Spleen (tissue), 11 donors: ENCODE results near the gene CNKSR3. TPM values are rescaled to one million over a fixed set of nuclear protein-coding genes. Genes with fewer than 3 reads are reported as not detected.

Source experiments
- DNase-seq: peaks from one replicate; pipeline ENCODE4 v3.0.0-alpha.2; 2020
- H3K27ac ChIP-seq, 8 donors: fragments of 200-600 bp; sonication (generic) in 7 of 8; 1 replicate in 4 of 8; 2 replicates in 4 of 8; pipeline versions ENCODE4 v1.5.0 to v1.8.0; 2016 to 2021; ENCODE audit warnings: inconsistent platforms in 4 of 8, mild to moderate bottlenecking in 4 of 8, moderate library complexity in 1 of 8
- H3K27me3 ChIP-seq, 7 donors: fragments of 200-600 bp; sonication (generic) in 6 of 7; replicated peaks in 1 of 7; 1 replicate in 4 of 7; 2 replicates in 3 of 7; pipeline versions ENCODE4 v1.5.0 to v1.8.0; 2016 to 2021; ENCODE audit warnings: inconsistent platforms in 3 of 7, mild to moderate bottlenecking in 1 of 7
- H3K36me3 ChIP-seq, 6 donors: fragments of 200-600 bp; sonication (generic) in 5 of 6; 1 replicate in 4 of 6; 2 replicates in 2 of 6; pipeline versions ENCODE4 v1.5.0 to v1.8.0; 2016 to 2021; ENCODE audit warnings: inconsistent platforms in 2 of 6
- H3K4me1 ChIP-seq, 6 donors: fragments of 200-600 bp; sonication (generic) in 5 of 6; 1 replicate in 3 of 6; 2 replicates in 3 of 6; pipeline versions ENCODE4 v1.5.0 to v1.8.0; 2016 to 2021; ENCODE audit warnings: inconsistent platforms in 3 of 6
- H3K4me3 ChIP-seq, 8 donors: fragments of 200-600 bp; sonication (generic) in 7 of 8; 1 replicate in 4 of 8; 2 replicates in 4 of 8; pipeline versions ENCODE4 v1.5.0 to v1.8.0; 2016 to 2021; ENCODE audit warnings: inconsistent platforms in 4 of 8, mild to moderate bottlenecking in 4 of 8, moderate library complexity in 2 of 8
- H3K9me3 ChIP-seq, 8 donors: fragments of 200-600 bp; sonication (generic) in 7 of 8; 1 replicate in 4 of 8; 2 replicates in 4 of 8; pipeline versions ENCODE4 v1.5.0 to v1.8.0; 2016 to 2021; ENCODE audit warnings: inconsistent platforms in 4 of 8
- CTCF ChIP-seq, 11 experiments: fragments of 200-600 bp in 7 of 11; fragments of 450-650 bp in 4 of 11; sonication (generic) in 4 of 11; IDR thresholded peaks in 8 of 11; conservative IDR thresholded peaks in 3 of 11; 1 replicate in 7 of 11; 2 replicates in 4 of 11; pipeline versions ENCODE4 v1.4.0 to v1.8.0; 2016 to 2021; ENCODE audit warnings: antibody characterized with exemption in 11 of 11, inconsistent platforms in 4 of 11, mild to moderate bottlenecking in 1 of 11
- POLR2A ChIP-seq, 3 donors: fragments of 450-650 bp; IDR thresholded peaks; one replicate each; pipeline ENCODE4 v1.5.1; 2017; ENCODE audit warnings: antibody characterized with exemption in 3 of 3, mild to moderate bottlenecking in 1 of 3
- POLR2AphosphoS5 ChIP-seq, 3 donors: sonication (generic); formaldehyde crosslinking; IDR thresholded peaks; one replicate each; pipeline ENCODE4 v1.5.1; 2017; ENCODE audit warnings: antibody characterized with exemption in 3 of 3
- WGBS, 5 donors: extraction: QIAGEN DNeasy Blood & Tissue Kit in 3 of 5; methylation state at CpG; one replicate each; pipeline versions ENCODE4 v1.1.5 to v1.1.7; 2013 to 2018; 5-methylcytosine and 5-hydroxymethylcytosine counted together
- intact Hi-C: fragments of 100-400 bp; cut with DNase I; formaldehyde crosslinking; loops from one replicate; pipeline ENCODE4 v1.15.0; 2023; ENCODE audit warnings: low total_unique reads
- polyA plus RNA-seq, 3 donors: library from polyadenylated mRNA; stranded (reverse); fragments of 200-250 nt; gene quantifications; one replicate each; pipeline ENCODE4 v1.2.1, GENCODE V29; 2013
- total RNA-seq, 7 donors: library from RNA; depleted of rRNA in 3 of 7; stranded (reverse); fragments of >200 nt in 3 of 7; fragmentation: NEBNext Ultra II Directional in 4 of 7; extraction: Animal tissue kit (Norgen Biotek cat#: 25700) in 4 of 7; gene quantifications; one replicate each; pipeline versions ENCODE4 v1.1.0 to v1.2.1, GENCODE V29; 2016 to 2021
- donor health status: healthy with polysubstance abuse.
- donor health status: DM: no; HTN: no; CAD: no; lungs with moderate emphysema.
- donor health status: DM: no; HTN: no; CAD: no.
- donor health status: Bipolar disorder and iron deficiency.
- donor health status: healthy.
- donor health status: DM: no; HTN: no; CAD: no.
- donor health status: DM: yes; HTN: yes; CAD: no.

CNKSR3 gene
- total and polyA plus RNA-seq, 10 donors, result 1.7 to 45.0 (median 18.0) TPM

- Histone ChIP-seq H3K27me3 (no peaks in the 10 kb centered on the region), H3K9me3 (no peaks in the 10 kb centered on the region), H3K27ac (peak overlapping the region in 2 of 8 donors; percentile 83 to 89), H3K4me3 (no peak overlapping the region), H3K4me1 (peaks cover 0 to 60% (median 27%) of the 10 kb centered on the region in 6 donors), H3K36me3 (no peaks in the 10 kb centered on the region)
- TF ChIP-seq POLR2A (IDR thresholded peaks at IDR 0.05) (no peak), CTCF (IDR thresholded peaks at IDR 0.05 in 8 of 11, conservative IDR thresholded peaks at IDR 0.05 in 3 of 11) (no peak), POLR2AphosphoS5 (IDR thresholded peaks at IDR 0.05) (no peak)
- no peak for DNase-seq
- WGBS, 5 donors, result 77 to 91% (median 81%) methylated on average over 1 of the region's 1 CpG
- intact Hi-C loops, result no loop called here
These were observed 156.9 kb downstream of the CNKSR3 start for GRCh38 chr6:154353626-154354025.

- no peak for DNase-seq
- 70 to 79% (median 75%) methylated on average over 15 of the region's 15 CpGs for WGBS, 5 donors
These were observed 157.4 kb downstream of the CNKSR3 start for GRCh38 chr6:154352898-154353585.

GRCh38 chr6:154350293-154350692 is 160.2 kb downstream of the CNKSR3 start:
- WGBS, 5 donors, result 88 to 99% (median 92%) methylated on average over 3 of the region's 3 CpGs
- intact Hi-C loops, result no loop called here
- DNase-seq, result no peak
- H3K4me1 ChIP-seq, result peaks cover 0 to 33% (median 7%) of the 10 kb centered on the region in 6 donors
- no peak overlapping the region for H3K4me3 ChIP-seq
- no peaks in the 10 kb centered on the region for H3K27me3 ChIP-seq
- H3K36me3 ChIP-seq, result peaks cover 0 to 4% (median 0%) of the 10 kb centered on the region in 6 donors
- H3K27ac ChIP-seq, result no peak overlapping the region
- TF ChIP-seq CTCF (IDR thresholded peaks at IDR 0.05 in 8 of 11, conservative IDR thresholded peaks at IDR 0.05 in 3 of 11), result no peak
- TF ChIP-seq POLR2A (IDR thresholded peaks at IDR 0.05), result no peak
- no peak for TF ChIP-seq POLR2AphosphoS5 (IDR thresholded peaks at IDR 0.05)
- H3K9me3 ChIP-seq, result peaks cover 0 to 16% (median 9%) of the 10 kb centered on the region in 8 donors

More at GRCh38 chr6:154352898-154353585, 157.4 kb downstream of the CNKSR3 start:
- Histone ChIP-seq H3K9me3 (no peaks in the 10 kb centered on the region), H3K27ac (peak overlapping the region in 2 of 8 donors; percentile 83 to 89), H3K4me3 (no peak overlapping the region), H3K4me1 (peaks cover 0 to 54% (median 25%) of the 10 kb centered on the region in 6 donors), H3K36me3 (no peaks in the 10 kb centered on the region), H3K27me3 (no peaks in the 10 kb centered on the region)
- TF ChIP-seq POLR2A (IDR thresholded peaks at IDR 0.05), result no peak
- intact Hi-C loops, result no loop called here

GRCh38 chr6:154347981-154348380 is 162.5 kb downstream of the CNKSR3 start:
- intact Hi-C loops, result no loop called here
- 84 to 94% (median 91%) methylated on average over 6 of the region's 6 CpGs for WGBS, 5 donors
- no peak for DNase-seq
- peaks cover 0 to 16% (median 9%) of the 10 kb centered on the region in 8 donors for H3K9me3 ChIP-seq
- H3K36me3 ChIP-seq, result peaks cover 0 to 4% (median 0%) of the 10 kb centered on the region in 6 donors
- no peaks in the 10 kb centered on the region for H3K27me3 ChIP-seq
- TF ChIP-seq CTCF (IDR thresholded peaks at IDR 0.05 in 8 of 11, conservative IDR thresholded peaks at IDR 0.05 in 3 of 11), result no peak
- no peak overlapping the region for H3K4me3 ChIP-seq
- peaks cover 0 to 10% (median 2%) of the 10 kb centered on the region in 6 donors for H3K4me1 ChIP-seq
- H3K27ac ChIP-seq, result no peak overlapping the region
